Thoracic aorta (tissue), 2 donors: ENCODE data around the gene DYNC1I1. TPM values are rescaled to one million over a fixed set of nuclear protein-coding genes. Genes with fewer than 3 reads are reported as not detected.

Experiments used
- ATAC-seq: fragments of 150-250 bp; one replicate; pipeline ENCODE4 v1.8.0; 2017; ENCODE audit warnings: low read depth; ENCODE audit not compliant: insufficient number of reproducible peaks, low FRiP score
- DNase-seq: peaks from one replicate; pipeline ENCODE4 v3.0.0-alpha.2; 2020; ENCODE audit warnings: low spot score
- H3K27ac ChIP-seq, 2 donors: fragments of 200-600 bp; sonication (generic); 1 replicate in 1 of 2; 2 replicates in 1 of 2; pipeline ENCODE4 v1.5.1; 2016; ENCODE audit warnings: mild to moderate bottlenecking in 2 of 2, moderate library complexity in 2 of 2
- H3K27me3 ChIP-seq: fragments of 200-600 bp; sonication (generic); replicated peaks from 2 replicates; pipeline ENCODE4 v1.6.0; 2016; ENCODE audit warnings: mild to moderate bottlenecking; ENCODE audit not compliant: insufficient read depth
- H3K36me3 ChIP-seq: fragments of 200-600 bp; sonication (generic); one replicate; pipeline ENCODE4 v1.5.1; 2016
- H3K4me1 ChIP-seq, 2 donors: fragments of 200-600 bp; sonication (generic); 1 replicate in 1 of 2; 2 replicates in 1 of 2; pipeline versions ENCODE4 v1.5.1 to v1.6.0; 2016; ENCODE audit warnings: low read depth in 2 of 2, mild to moderate bottlenecking in 1 of 2; ENCODE audit not compliant: control insufficient read depth in 1 of 2
- H3K4me3 ChIP-seq: fragments of 200-600 bp; sonication (generic); 2 replicates; pipeline ENCODE4 v1.5.1; 2016; ENCODE audit warnings: mild to moderate bottlenecking
- H3K9me3 ChIP-seq: fragments of 200-600 bp; sonication (generic); 2 replicates; pipeline ENCODE4 v1.5.1; 2016
- CTCF ChIP-seq: fragments of 200-600 bp; sonication (generic); IDR thresholded peaks from one replicate; pipeline ENCODE4 v1.5.1; 2019; ENCODE audit warnings: antibody characterized with exemption
- total RNA-seq, 2 donors: library from RNA; depleted of rRNA; stranded (reverse); fragments of >200 nt; gene quantifications; one replicate each; pipeline versions ENCODE4 v1.1.0 to v1.2.3, GENCODE V29; 2016

Gene DYNC1I1
- total RNA-seq, 2 donors from 2014 or later, result 24.6 to 69.1 TPM

GRCh38 chr7:96102096-96102811 is 329.9 kb downstream of the DYNC1I1 start:
- no peaks in the 10 kb centered on the region for H3K36me3 ChIP-seq
- ATAC-seq (no peak), DNase-seq (no peak)
- no peaks in the 10 kb centered on the region for H3K4me1 ChIP-seq
- no peak overlapping the region for H3K27ac ChIP-seq
- no peak overlapping the region for H3K4me3 ChIP-seq
- TF ChIP-seq CTCF, result no peak
- no peaks in the 10 kb centered on the region for H3K9me3 ChIP-seq
- no peaks in the 10 kb centered on the region for H3K27me3 ChIP-seq

GRCh38 chr7:96104984-96105383 is 332.6 kb downstream of the DYNC1I1 start:
- TF ChIP-seq CTCF, result no peak
- DNase-seq (no peak), ATAC-seq (no peak)
- Histone ChIP-seq H3K27ac (no peak overlapping the region), H3K9me3 (no peaks in the 10 kb centered on the region), H3K4me1 (no peaks in the 10 kb centered on the region), H3K36me3 (no peaks in the 10 kb centered on the region), H3K4me3 (no peak overlapping the region), H3K27me3 (no peaks in the 10 kb centered on the region)

- DNase-seq (no peak), ATAC-seq (no peak)
- Histone ChIP-seq H3K9me3 (no peaks in the 10 kb centered on the region), H3K4me3 (no peak overlapping the region), H3K27me3 (no peaks in the 10 kb centered on the region), H3K36me3 (no peaks in the 10 kb centered on the region), H3K27ac (no peak overlapping the region), H3K4me1 (no peaks in the 10 kb centered on the region)
- no peak for TF ChIP-seq CTCF
Measured at GRCh38 chr7:96111405-96111804, 339.1 kb downstream of the DYNC1I1 start.

DNA sequence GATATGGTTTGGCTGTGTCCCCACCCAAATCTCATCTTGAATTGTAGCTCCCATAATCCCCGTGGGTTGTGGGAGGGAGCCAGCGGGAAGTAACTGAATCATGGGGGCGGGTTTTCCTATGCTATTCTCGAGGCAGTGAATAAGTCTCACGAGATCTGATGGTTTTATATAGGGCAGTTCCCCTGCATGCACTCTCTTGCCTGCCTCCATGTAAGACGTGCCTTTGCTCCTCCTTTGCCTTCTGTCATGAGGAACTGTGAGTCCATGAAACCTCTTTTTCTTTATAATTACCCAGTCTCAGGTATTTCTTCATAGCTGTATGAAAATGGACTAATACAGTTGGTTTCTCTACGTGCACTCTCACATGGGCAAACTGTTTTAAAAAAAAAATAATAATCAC is 341.8 kb downstream of the DYNC1I1 start:
- Histone ChIP-seq H3K9me3 (no peaks in the 10 kb centered on the region), H3K27me3 (no peaks in the 10 kb centered on the region), H3K36me3 (no peaks in the 10 kb centered on the region), H3K27ac (no peak overlapping the region), H3K4me3 (no peak overlapping the region), H3K4me1 (no peaks in the 10 kb centered on the region)
- ATAC-seq (no peak), DNase-seq (no peak)
- no peak for TF ChIP-seq CTCF

- ATAC-seq (no peak), DNase-seq (no peak)
- H3K27me3 ChIP-seq, result no peaks in the 10 kb centered on the region
- H3K4me1 ChIP-seq, result no peaks in the 10 kb centered on the region
- no peaks in the 10 kb centered on the region for H3K9me3 ChIP-seq
- H3K27ac ChIP-seq, result no peak overlapping the region
- H3K36me3 ChIP-seq, result no peaks in the 10 kb centered on the region
- no peak for TF ChIP-seq CTCF
- no peak overlapping the region for H3K4me3 ChIP-seq
Measured at GRCh38 chr7:96116173-96116572, 343.8 kb downstream of the DYNC1I1 start.
